Stomach (tissue), 9 donors: ENCODE results near the gene MACROD1. TPM values are rescaled to one million over a fixed set of nuclear protein-coding genes. Genes with fewer than 3 reads are reported as not detected.

ENCODE experiments used
- DNase-seq, 2 donors: peaks; one replicate each; pipeline versions ENCODE4 v3.0.0 to v3.0.0-alpha.2; 2013 to 2019
- H3K27ac ChIP-seq, 5 donors: fragments of 200-600 bp in 4 of 5; sonication (generic) in 4 of 5; one replicate each; pipeline ENCODE4 v1.5.1; 2013 to 2019; ENCODE audit warnings: mild to moderate bottlenecking in 1 of 5, moderate library complexity in 1 of 5
- H3K27me3 ChIP-seq, 3 donors: fragments of 200-600 bp; sonication (generic); one replicate each; pipeline ENCODE4 v1.5.1; 2017 to 2019; ENCODE audit warnings: mixed run types in 1 of 3
- H3K36me3 ChIP-seq, 4 donors: fragments of 200-600 bp; sonication (generic); 1 replicate in 3 of 4; 2 replicates in 1 of 4; pipeline ENCODE4 v1.5.1; 2016 to 2019
- H3K4me1 ChIP-seq, 4 donors: fragments of 200-600 bp; sonication (generic); one replicate each; pipeline ENCODE4 v1.5.1; 2016 to 2019
- H3K4me3 ChIP-seq, 4 donors: fragments of 200-600 bp; sonication (generic) in 3 of 4; one replicate each; pipeline ENCODE4 v1.5.1; 2016 to 2019; ENCODE audit warnings: mild to moderate bottlenecking in 1 of 4
- H3K9me3 ChIP-seq, 4 donors: fragments of 200-600 bp; sonication (generic); one replicate each; pipeline ENCODE4 v1.5.1; 2016 to 2019
- CTCF ChIP-seq, 7 experiments: fragments of 450-650 bp in 4 of 7; fragments of 200-600 bp in 3 of 7; sonication (generic) in 3 of 7; IDR thresholded peaks; one replicate each; pipeline ENCODE4 v1.5.1; 2016 to 2019; ENCODE audit warnings: antibody characterized with exemption in 7 of 7, control low read depth in 2 of 7, mild to moderate bottlenecking in 1 of 7
- EP300 ChIP-seq: sonication (generic); formaldehyde crosslinking; IDR thresholded peaks from one replicate; pipeline ENCODE4 v1.6.1; 2017; ENCODE audit warnings: antibody characterized with exemption
- POLR2A ChIP-seq, 4 donors: fragments of 450-650 bp; IDR thresholded peaks; one replicate each; pipeline ENCODE4 v1.6.1; 2016; ENCODE audit warnings: antibody characterized with exemption in 4 of 4, control low read depth in 2 of 4, mild to moderate bottlenecking in 1 of 4, moderate library complexity in 1 of 4
- POLR2AphosphoS5 ChIP-seq, 3 donors: sonication (generic); formaldehyde crosslinking; IDR thresholded peaks; one replicate each; pipeline ENCODE4 v1.6.1; 2016; ENCODE audit warnings: antibody characterized with exemption in 3 of 3
- WGBS, 5 donors: extraction: QIAGEN DNeasy Blood & Tissue Kit in 3 of 5; methylation state at CpG; one replicate each; pipeline versions ENCODE4 v1.1.5 to v1.1.7; 2013 to 2018; 5-methylcytosine and 5-hydroxymethylcytosine counted together
- intact Hi-C: fragments of 100-400 bp; cut with DNase I; formaldehyde crosslinking; loops from one replicate; pipeline ENCODE4 v1.15.1; 2023; ENCODE audit warnings: low total_unique reads
- polyA plus RNA-seq, 3 donors: library from polyadenylated mRNA; stranded (reverse); fragments of 200-250 nt; gene quantifications; one replicate each; pipeline ENCODE4 v1.2.3, GENCODE V29; 2013
- total RNA-seq, 5 donors: library from RNA; depleted of rRNA; stranded (reverse); fragments of >200 nt; gene quantifications; one replicate each; pipeline versions ENCODE4 v1.1.0 to v1.2.3, GENCODE V29; 2014 to 2016
- donor health status: healthy with polysubstance abuse.
- donor health status: Bipolar disorder and iron deficiency.
- donor health status: healthy.

Gene MACROD1
- total and polyA plus RNA-seq, 8 donors, result 18.0 to 283 (median 47.4) TPM

GRCh38 chr11:64136765-64137441, 29.0 kb downstream of the MACROD1 start:
- H3K27ac ChIP-seq, result no peak overlapping the region
- H3K36me3 ChIP-seq, result no peaks in the 10 kb centered on the region
- H3K9me3 ChIP-seq, result no peaks in the 10 kb centered on the region
- peaks cover 1 to 21% (median 9%) of the 10 kb centered on the region in 4 donors for H3K4me1 ChIP-seq
- TF ChIP-seq EP300 (no peak), CTCF (IDR thresholded peaks at IDR 0.05) (no peak), POLR2AphosphoS5 (IDR thresholded peaks at IDR 0.05) (no peak), POLR2A (IDR thresholded peaks at IDR 0.05) (no peak)
- DNase-seq, result no peak
- intact Hi-C loops, result no loop called here
- no peak overlapping the region for H3K4me3 ChIP-seq
- H3K27me3 ChIP-seq, result no peaks in the 10 kb centered on the region
- WGBS, 5 donors, result 75 to 83% (median 80%) methylated on average over 16 to 17 of the region's 17 CpGs

GRCh38 chr11:64135711-64136110, 30.2 kb downstream of the MACROD1 start:
- H3K4me1 ChIP-seq, result peaks cover 6 to 20% (median 11%) of the 10 kb centered on the region in 4 donors
- intact Hi-C loops, result no loop called here
- H3K4me3 ChIP-seq, result no peak overlapping the region
- 90 to 98% (median 94%) methylated on average over 10 to 17 of the region's 17 CpGs for WGBS, 5 donors
- no peaks in the 10 kb centered on the region for H3K9me3 ChIP-seq
- no peak overlapping the region for H3K27ac ChIP-seq
- no peak for DNase-seq
- H3K27me3 ChIP-seq, result no peaks in the 10 kb centered on the region
- TF ChIP-seq EP300 (no peak), CTCF (IDR thresholded peaks at IDR 0.05) (no peak), POLR2A (IDR thresholded peaks at IDR 0.05) (no peak), POLR2AphosphoS5 (IDR thresholded peaks at IDR 0.05) (no peak)
- H3K36me3 ChIP-seq, result no peaks in the 10 kb centered on the region

GRCh38 chr11:64134963-64135362, 30.9 kb downstream of the MACROD1 start:
- no peaks in the 10 kb centered on the region for H3K36me3 ChIP-seq
- no peak overlapping the region for H3K4me3 ChIP-seq
- 89 to 95% (median 93%) methylated on average over 3 to 8 of the region's 8 CpGs for WGBS, 5 donors
- peaks cover 6 to 20% (median 11%) of the 10 kb centered on the region in 4 donors for H3K4me1 ChIP-seq
- no peaks in the 10 kb centered on the region for H3K9me3 ChIP-seq
- no peak for DNase-seq
- no peak for TF ChIP-seq CTCF (IDR thresholded peaks at IDR 0.05)
- TF ChIP-seq POLR2A (IDR thresholded peaks at IDR 0.05), result no peak
- TF ChIP-seq POLR2AphosphoS5 (IDR thresholded peaks at IDR 0.05), result no peak
- no peak for TF ChIP-seq EP300
- intact Hi-C loops, result no loop called here
- no peak overlapping the region for H3K27ac ChIP-seq
- no peaks in the 10 kb centered on the region for H3K27me3 ChIP-seq

GRCh38 chr11:64132982-64133705, 32.8 kb downstream of the MACROD1 start:
- 86 to 95% (median 91%) methylated on average over 16 to 17 of the region's 17 CpGs for WGBS, 5 donors
- H3K27ac ChIP-seq, result no peak overlapping the region
- H3K4me3 ChIP-seq, result no peak overlapping the region
- DNase-seq, result no peak
- H3K4me1 ChIP-seq, result peaks cover 6 to 20% (median 11%) of the 10 kb centered on the region in 4 donors
- no peaks in the 10 kb centered on the region for H3K27me3 ChIP-seq
- no peaks in the 10 kb centered on the region for H3K9me3 ChIP-seq
- TF ChIP-seq POLR2A (IDR thresholded peaks at IDR 0.05) (no peak), POLR2AphosphoS5 (IDR thresholded peaks at IDR 0.05) (no peak), EP300 (no peak), CTCF (IDR thresholded peaks at IDR 0.05) (no peak)
- H3K36me3 ChIP-seq, result no peaks in the 10 kb centered on the region
- intact Hi-C loops, result no loop called here
